PC-3 (cell line): ENCODE data around the gene CDR2L. TPM values are rescaled to one million over a fixed set of nuclear protein-coding genes. Genes with fewer than 3 reads are reported as not detected.
A peak's percentile ranks its signal among the peaks of the same experiment; 100 is the strongest.

Experiments used
- ATAC-seq: fragments of 200-7000 bp; cut with Tn5 transposase; 2 replicates; pipeline ENCODE4 v1.9.1; 2020; ENCODE audit warnings: mild to moderate bottlenecking, moderate library complexity
- BruUV-seq: library from RNA; stranded (reverse); fragments of 400-500 nt; replicated peaks from 2 replicates; lab custom pipeline; 2021; lab: Mats Ljungman, UMichigan
- CTCF ChIA-PET: fragments of 300-600 bp; sonication (Branson Sonifier 250); formaldehyde crosslinking; loops from one replicate; lab custom pipeline; 2022; ENCODE audit warnings: antibody characterized with exemption; lab: Charles Lee
- POLR2A ChIA-PET: fragments of 300-600 bp; sonication (Branson Sonifier 250); formaldehyde crosslinking; loops from one replicate; lab custom pipeline; 2022; ENCODE audit warnings: antibody characterized with exemption; ENCODE audit not compliant: unreplicated experiment; lab: Charles Lee
- DNase-seq: peaks from one replicate; pipeline ENCODE4 v3.0.0-alpha.2; 2015
- H2AFZ ChIP-seq: fragments of 300-600 bp; sonication (generic); 2 replicates; pipeline ENCODE4 v1.6.0; 2016; ENCODE audit warnings: antibody characterized with exemption, low read length
- H3F3A ChIP-seq: fragments of 300-600 bp; sonication (generic); one replicate; pipeline ENCODE4 v1.6.0; 2017; ENCODE audit warnings: antibody characterized with exemption, low read length, control low read depth, mild to moderate bottlenecking; ENCODE audit not compliant: unreplicated experiment
- H3K27ac ChIP-seq: fragments of 300-600 bp; sonication (generic); 2 replicates; pipeline ENCODE4 v1.5.1; 2016; ENCODE audit warnings: mild to moderate bottlenecking, low read length
- H3K27me3 ChIP-seq: fragments of 300-600 bp; sonication (generic); 2 replicates; pipeline ENCODE4 v1.6.1; 2016; ENCODE audit warnings: low read length, mixed read lengths
- H3K36me3 ChIP-seq: fragments of 300-600 bp; sonication (generic); 2 replicates; pipeline ENCODE4 v1.6.1; 2016; ENCODE audit warnings: low read depth, mixed run types, low read length, mixed read lengths
- H3K4me1 ChIP-seq: fragments of 300-600 bp; sonication (generic); 2 replicates; pipeline ENCODE4 v1.5.1; 2016; ENCODE audit warnings: low read length; ENCODE audit not compliant: insufficient read depth
- H3K4me2 ChIP-seq: fragments of 300-600 bp; sonication (generic); 2 replicates; pipeline ENCODE4 v1.6.0; 2016; ENCODE audit warnings: low read length
- H3K4me3 ChIP-seq: fragments of 300-600 bp; sonication (generic); 2 replicates; pipeline ENCODE4 v1.5.1; 2016; ENCODE audit warnings: mild to moderate bottlenecking, low read length, mixed read lengths
- H3K79me2 ChIP-seq: fragments of 300-600 bp; sonication (generic); 2 replicates; pipeline ENCODE4 v1.6.1; 2017; ENCODE audit warnings: low read length, mixed read lengths
- H3K9ac ChIP-seq: fragments of 300-600 bp; sonication (generic); 2 replicates; pipeline ENCODE4 v1.6.0; 2016; ENCODE audit warnings: mild to moderate bottlenecking, low read length
- H3K9me2 ChIP-seq: fragments of 300-600 bp; sonication (generic); replicated peaks from 2 replicates; pipeline ENCODE4 v1.6.1; 2016; ENCODE audit warnings: mixed run types, low read length, mixed read lengths
- H3K9me3 ChIP-seq: fragments of 300-600 bp; sonication (generic); 2 replicates; pipeline ENCODE4 v1.6.1; 2016; ENCODE audit warnings: low read length, mixed read lengths
- H4K20me1 ChIP-seq: fragments of 300-600 bp; sonication (generic); 2 replicates; pipeline ENCODE4 v1.6.1; 2016; ENCODE audit warnings: low read length, mixed read lengths
- EZH2 ChIP-seq: fragments of 300-600 bp; sonication (generic); IDR thresholded peaks from one replicate; pipeline ENCODE4 v1.6.1; 2017; ENCODE audit warnings: antibody characterized with exemption, mild to moderate bottlenecking, low read length; ENCODE audit not compliant: unreplicated experiment
- EZH2phosphoT487 ChIP-seq: fragments of 300-600 bp; sonication (generic); IDR thresholded peaks from 2 replicates; pipeline ENCODE4 v1.6.1; 2018; ENCODE audit warnings: mild to moderate bottlenecking, antibody characterized with exemption, low read length, borderline replicate concordance
- intact Hi-C: fragments of 100-400 bp; cut with micrococcal nuclease; formaldehyde crosslinking; loops from 2 replicates; pipeline ENCODE4 v1.9.0; 2023
- total RNA-seq: library from RNA; depleted of rRNA; stranded (reverse); fragments of >200 nt; gene quantifications from 2 replicates; pipeline ENCODE4 v1.2.3, GENCODE V29; 2014
- TF ChIP-seq, protein P1 (sequence below): fragments of 300-600 bp; sonication (generic); conservative IDR thresholded peaks from 2 replicates; pipeline ENCODE4 v1.5.1; 2017; ENCODE audit warnings: antibody characterized with exemption, low read depth, mild to moderate bottlenecking, low read length

CDR2L gene
- total RNA-seq, 1 experiment from 2014 or later: 35.8 TPM

- no TSS peak for BruUV-seq
- H3K4me3 ChIP-seq: no peak overlapping the region
- no peak overlapping the region for H3K27ac ChIP-seq
- H2AFZ ChIP-seq: no peak overlapping the region
- H4K20me1 ChIP-seq: no peaks in the 10 kb centered on the region
- ChIA-PET CTCF (interaction anchor here (0.5 to 2.5 kb wide), 17 partner anchors 11 to 450 kb away, joined by 3 to 14 read pairs (median 5); partner anchors contain the start of genes CDR2L, HID1, MRPL58 and OTOP2), POLR2A (interaction anchor here (0.5 to 1.1 kb wide), 2 partner anchors 25 to 48 kb away, joined by 6 to 14 read pairs; partner anchors contain the start of gene CDR2L)
- intact Hi-C loops: loop anchor here (1.0 to 5.0 kb wide), 6 partner anchors 25 to 240 kb away; partner anchors contain the start of genes CDR2L and MRPL58
- no peaks in the 10 kb centered on the region for H3K4me1 ChIP-seq
- H3K9ac ChIP-seq: no peak overlapping the region
- no peaks in the 10 kb centered on the region for H3K36me3 ChIP-seq
- DNase-seq (peak; percentile 95), ATAC-seq (peak; percentile 92)
- no peaks in the 10 kb centered on the region for H3K9me3 ChIP-seq
- no peaks in the 10 kb centered on the region for H3K27me3 ChIP-seq
- no peaks in the 10 kb centered on the region for H3K9me2 ChIP-seq
- no peaks in the 10 kb centered on the region for H3K79me2 ChIP-seq
- no peaks in the 10 kb centered on the region for H3F3A ChIP-seq
- no peak overlapping the region for H3K4me2 ChIP-seq
- TF ChIP-seq EZH2phosphoT487: no peak
- TF ChIP-seq, protein P1, sequence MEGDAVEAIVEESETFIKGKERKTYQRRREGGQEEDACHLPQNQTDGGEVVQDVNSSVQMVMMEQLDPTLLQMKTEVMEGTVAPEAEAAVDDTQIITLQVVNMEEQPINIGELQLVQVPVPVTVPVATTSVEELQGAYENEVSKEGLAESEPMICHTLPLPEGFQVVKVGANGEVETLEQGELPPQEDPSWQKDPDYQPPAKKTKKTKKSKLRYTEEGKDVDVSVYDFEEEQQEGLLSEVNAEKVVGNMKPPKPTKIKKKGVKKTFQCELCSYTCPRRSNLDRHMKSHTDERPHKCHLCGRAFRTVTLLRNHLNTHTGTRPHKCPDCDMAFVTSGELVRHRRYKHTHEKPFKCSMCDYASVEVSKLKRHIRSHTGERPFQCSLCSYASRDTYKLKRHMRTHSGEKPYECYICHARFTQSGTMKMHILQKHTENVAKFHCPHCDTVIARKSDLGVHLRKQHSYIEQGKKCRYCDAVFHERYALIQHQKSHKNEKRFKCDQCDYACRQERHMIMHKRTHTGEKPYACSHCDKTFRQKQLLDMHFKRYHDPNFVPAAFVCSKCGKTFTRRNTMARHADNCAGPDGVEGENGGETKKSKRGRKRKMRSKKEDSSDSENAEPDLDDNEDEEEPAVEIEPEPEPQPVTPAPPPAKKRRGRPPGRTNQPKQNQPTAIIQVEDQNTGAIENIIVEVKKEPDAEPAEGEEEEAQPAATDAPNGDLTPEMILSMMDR: peak; percentile 93
Measured at GRCh38 chr17:74961657-74962350, 25.6 kb upstream of the CDR2L start.

GRCh38 chr17:74962622-74963394, 24.6 kb upstream of the CDR2L start:
- no peaks in the 10 kb centered on the region for H3K79me2 ChIP-seq
- no peak overlapping the region for H3K4me3 ChIP-seq
- no peak overlapping the region for H3K27ac ChIP-seq
- POLR2A ChIA-PET: no interaction called here
- no peaks in the 10 kb centered on the region for H3K36me3 ChIP-seq
- H2AFZ ChIP-seq: no peak overlapping the region
- no peak for DNase-seq
- no peaks in the 10 kb centered on the region for H4K20me1 ChIP-seq
- intact Hi-C loops: loop anchor here (5.0 kb wide), 1 partner anchor 239 kb away; no protein-coding TSS in a partner anchor
- H3K4me1 ChIP-seq: peaks cover 1% of the 10 kb centered on the region
- CTCF ChIA-PET: interaction anchor here (1.1 to 2.5 kb wide), 6 partner anchors 25 to 449 kb away, joined by 3 to 14 read pairs (median 6); partner anchors contain the start of gene CDR2L
- BruUV-seq: TSS peak; percentile 11
- no peak overlapping the region for H3K9ac ChIP-seq
- no peak overlapping the region for H3K4me2 ChIP-seq
- no peaks in the 10 kb centered on the region for H3K9me3 ChIP-seq
- TF ChIP-seq EZH2phosphoT487: no peak
- TF ChIP-seq, protein P1: no peak
- TF ChIP-seq EZH2: no peak
- H3K9me2 ChIP-seq: no peaks in the 10 kb centered on the region
- no peaks in the 10 kb centered on the region for H3K27me3 ChIP-seq
- ATAC-seq: no peak
- H3F3A ChIP-seq: no peaks in the 10 kb centered on the region
